ENCODE results near the gene OSBP. TPM values are rescaled to one million over a fixed set of nuclear protein-coding genes. Genes with fewer than 3 reads are reported as not detected.
A peak's percentile ranks its signal among the peaks of the same experiment; 100 is the strongest.

The OSBP gene
- total RNA-seq, 1 donor from 2014 or later, result 39.5 TPM

DNA sequence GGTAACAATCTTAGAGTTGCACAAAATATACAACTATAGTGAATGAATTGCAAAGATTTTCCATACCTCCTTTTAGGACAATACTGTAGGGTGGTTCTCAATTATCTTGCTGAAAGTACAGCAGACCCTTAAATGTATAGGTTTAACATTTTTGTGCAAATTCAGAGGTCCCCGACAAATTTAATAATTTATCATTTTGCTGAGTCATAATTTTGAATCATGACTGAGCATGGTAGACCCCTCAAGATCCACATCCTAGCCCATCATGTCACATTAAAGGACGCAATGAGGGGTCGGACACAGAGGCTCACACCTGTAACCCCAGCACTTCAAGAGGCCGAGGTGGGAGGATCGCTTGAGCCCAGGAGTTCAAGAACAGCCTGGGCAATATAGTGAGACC, 43.5 kb downstream of the OSBP start:
- no peak overlapping the region for H3K27ac Mint-ChIP-seq (ENCODE audit: unreplicated experiment)
- no peaks in the 10 kb centered on the region for H3K4me1 Mint-ChIP-seq (ENCODE audit: unreplicated experiment)
- no peaks in the 10 kb centered on the region for H3K9me3 Mint-ChIP-seq (ENCODE audit: unreplicated experiment)
- no peak for TF ChIP-seq CTCF (IDR thresholded peaks at IDR 0.05; ENCODE audit: unreplicated experiment)
- H3K36me3 Mint-ChIP-seq (ENCODE audit: low read depth, unreplicated experiment), result peaks cover 30% of the 10 kb centered on the region
- no peak overlapping the region for H3K4me3 Mint-ChIP-seq (ENCODE audit: unreplicated experiment)
- DNase-seq (ENCODE audit: low spot score), result no peak
- peaks cover under 1% of the 10 kb centered on the region for H3K27me3 Mint-ChIP-seq (ENCODE audit: unreplicated experiment)

DNA sequence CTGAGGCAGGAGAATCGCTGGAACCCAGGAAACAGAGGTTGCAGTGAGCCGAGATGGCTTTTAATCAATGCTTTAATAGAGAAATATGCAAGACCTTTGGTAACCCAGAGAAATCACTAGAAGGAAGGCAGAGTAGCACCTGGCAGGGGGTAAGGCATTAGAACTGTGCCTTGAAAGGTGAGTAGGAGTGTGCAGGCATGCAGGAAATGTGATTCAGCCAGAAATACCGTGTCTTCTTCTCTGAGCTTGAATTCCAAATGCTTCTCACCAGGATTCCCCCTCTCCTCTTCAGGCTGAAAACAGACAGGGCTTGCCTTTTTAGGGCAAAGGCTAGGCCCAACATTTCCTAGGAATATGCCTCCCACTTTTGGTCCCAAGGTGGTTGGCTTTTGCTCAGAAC, 53.3 kb downstream of the OSBP start:
- H3K4me1 Mint-ChIP-seq (ENCODE audit: unreplicated experiment), result peaks cover 16% of the 10 kb centered on the region
- TF ChIP-seq CTCF (IDR thresholded peaks at IDR 0.05; ENCODE audit: unreplicated experiment), result no peak
- H3K27ac Mint-ChIP-seq (ENCODE audit: unreplicated experiment), result no peak overlapping the region
- no peaks in the 10 kb centered on the region for H3K9me3 Mint-ChIP-seq (ENCODE audit: unreplicated experiment)
- peaks cover 26% of the 10 kb centered on the region for H3K27me3 Mint-ChIP-seq (ENCODE audit: unreplicated experiment)
- H3K4me3 Mint-ChIP-seq (ENCODE audit: unreplicated experiment), result no peak overlapping the region
- peaks cover 4% of the 10 kb centered on the region for H3K36me3 Mint-ChIP-seq (ENCODE audit: low read depth, unreplicated experiment)
- no peak for DNase-seq (ENCODE audit: low spot score)

- peak; percentile 80 for DNase-seq (ENCODE audit: low spot score)
- H3K36me3 Mint-ChIP-seq (ENCODE audit: low read depth, unreplicated experiment), result peaks cover 4% of the 10 kb centered on the region
- H3K27me3 Mint-ChIP-seq (ENCODE audit: unreplicated experiment), result peaks cover 33% of the 10 kb centered on the region
- peak overlapping the region; percentile 96 for H3K27ac Mint-ChIP-seq (ENCODE audit: unreplicated experiment)
- H3K9me3 Mint-ChIP-seq (ENCODE audit: unreplicated experiment), result no peaks in the 10 kb centered on the region
- peak overlapping the region; percentile 93 for H3K4me3 Mint-ChIP-seq (ENCODE audit: unreplicated experiment)
- peaks cover 26% of the 10 kb centered on the region for H3K4me1 Mint-ChIP-seq (ENCODE audit: unreplicated experiment)
- TF ChIP-seq CTCF (IDR thresholded peaks at IDR 0.05; ENCODE audit: unreplicated experiment), result no peak
Measured at GRCh38 chr11:59560702-59561473, 54.7 kb downstream of the OSBP start.

DNA sequence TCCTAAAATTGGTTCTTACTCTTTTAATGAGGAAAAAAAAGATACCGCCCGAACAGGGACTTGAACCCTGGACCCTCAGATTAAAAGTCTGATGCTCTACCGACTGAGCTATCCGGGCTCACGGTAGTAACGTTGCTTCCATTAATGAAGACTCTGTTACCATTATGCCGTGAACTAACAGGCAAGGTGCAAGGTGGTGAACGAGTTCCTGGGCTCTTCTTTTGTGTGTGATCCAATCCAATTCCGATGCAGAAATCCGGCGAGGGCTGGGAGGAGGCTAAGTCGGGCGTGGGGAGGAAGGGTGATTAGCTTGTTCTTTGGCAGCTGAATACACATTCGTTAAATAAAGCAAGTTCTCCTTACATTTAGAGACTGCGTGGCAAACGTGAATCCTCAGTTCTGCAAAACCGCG, 55.3 kb downstream of the OSBP start:
- Mint-ChIP-seq H3K4me3 (ENCODE audit: unreplicated experiment) (peak overlapping the region; percentile 93), H3K9me3 (ENCODE audit: unreplicated experiment) (no peaks in the 10 kb centered on the region), H3K27me3 (ENCODE audit: unreplicated experiment) (peaks cover 35% of the 10 kb centered on the region), H3K4me1 (ENCODE audit: unreplicated experiment) (peaks cover 27% of the 10 kb centered on the region), H3K36me3 (ENCODE audit: low read depth, unreplicated experiment) (peaks cover 4% of the 10 kb centered on the region), H3K27ac (ENCODE audit: unreplicated experiment) (peak overlapping the region; percentile 96)
- TF ChIP-seq CTCF (IDR thresholded peaks at IDR 0.05; ENCODE audit: unreplicated experiment), result no peak
- DNase-seq (ENCODE audit: low spot score), result peak; percentile 81

DNA sequence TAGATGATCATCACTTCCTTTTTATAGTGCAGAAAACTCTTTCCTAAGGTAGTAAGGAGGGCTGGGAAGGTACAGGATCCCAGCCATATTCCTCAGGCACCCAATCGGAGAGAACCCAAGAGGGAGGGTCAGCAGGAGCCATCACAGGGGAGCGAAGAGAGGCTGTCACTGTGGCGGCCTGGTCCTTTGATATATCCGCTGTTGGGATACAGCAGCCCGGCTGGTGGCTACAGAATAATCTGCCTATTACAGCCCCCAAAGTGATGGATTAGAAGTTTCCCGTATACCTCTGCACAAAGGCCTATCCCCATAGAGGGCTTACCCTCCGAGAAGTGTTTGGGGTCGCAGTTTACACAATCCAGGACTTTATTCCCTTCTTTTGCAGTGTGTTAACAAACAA, 55.7 kb downstream of the OSBP start:
- Mint-ChIP-seq H3K9me3 (ENCODE audit: unreplicated experiment) (no peaks in the 10 kb centered on the region), H3K27me3 (ENCODE audit: unreplicated experiment) (peaks cover 36% of the 10 kb centered on the region), H3K4me1 (ENCODE audit: unreplicated experiment) (peaks cover 27% of the 10 kb centered on the region), H3K4me3 (ENCODE audit: unreplicated experiment) (peak overlapping the region; percentile 93), H3K27ac (ENCODE audit: unreplicated experiment) (peak overlapping the region; percentile 96), H3K36me3 (ENCODE audit: low read depth, unreplicated experiment) (peaks cover 4% of the 10 kb centered on the region)
- DNase-seq (ENCODE audit: low spot score), result no peak
- TF ChIP-seq CTCF (IDR thresholded peaks at IDR 0.05; ENCODE audit: unreplicated experiment), result no peak

Data from endothelial cell (in vitro differentiated cells).